ENCODE results near the gene GALNT10.

GALNT10 gene

DNA sequence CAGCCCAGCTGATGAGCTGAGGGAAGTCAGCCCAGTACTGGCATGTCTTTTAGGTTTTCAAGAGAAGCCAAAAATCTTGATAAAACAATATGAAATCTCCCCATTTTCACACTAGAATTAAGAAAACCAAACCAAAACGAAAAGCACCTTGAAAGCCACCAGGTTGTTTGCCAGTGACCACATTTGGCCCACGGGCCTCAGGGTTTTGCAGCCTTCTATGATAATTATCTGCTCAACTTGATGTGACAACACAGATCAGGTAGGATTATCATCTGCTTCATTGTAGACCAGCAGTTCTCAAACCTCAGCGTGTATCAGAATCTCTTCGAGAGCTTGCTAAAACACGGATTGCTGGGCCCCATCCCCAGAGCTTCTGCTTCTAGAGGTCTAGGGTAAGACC is 101.4 kb downstream of the GALNT10 start:
- no peak for DNase-seq (ENCODE audit: low read depth, low spot score)

DNA sequence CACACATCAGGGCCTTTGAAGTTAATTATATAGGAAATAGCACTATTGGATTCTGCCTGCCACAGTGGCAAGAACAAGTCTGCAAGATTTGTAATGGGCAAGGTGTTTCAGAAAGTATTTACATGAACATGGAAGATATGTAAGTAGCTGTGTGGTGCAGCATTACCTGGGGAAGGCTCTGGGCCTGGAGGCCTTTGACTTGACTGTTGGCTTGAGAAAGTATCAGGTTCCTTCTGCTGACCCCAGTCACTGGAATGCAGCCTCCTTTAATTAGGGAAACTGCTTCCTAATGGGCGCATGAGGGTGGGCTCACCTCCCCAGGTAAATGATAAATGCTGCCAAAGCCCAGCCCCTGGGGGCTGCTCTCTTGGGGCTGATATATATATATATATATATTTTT is 102.7 kb downstream of the GALNT10 start:
- DNase-seq (ENCODE audit: low read depth, low spot score): no peak

DNA sequence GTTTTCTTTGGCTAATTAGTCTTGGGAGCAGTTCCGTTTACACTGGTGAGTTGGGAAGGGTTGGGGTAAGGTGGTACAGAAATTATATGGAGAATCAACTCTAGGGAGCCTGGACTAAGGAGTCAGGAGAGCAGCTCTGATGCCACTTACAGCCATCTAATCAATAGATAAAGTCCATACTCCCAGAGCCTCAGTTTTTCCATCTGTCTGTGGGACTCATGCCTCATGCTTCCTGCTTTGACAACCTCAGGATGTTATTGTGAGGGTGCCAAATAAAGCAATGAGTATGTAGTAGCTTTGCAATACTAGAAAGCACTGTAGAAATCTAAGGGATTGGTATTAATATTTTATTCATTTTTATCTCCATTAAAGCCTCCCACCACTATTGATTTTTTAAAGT is 105.0 kb downstream of the GALNT10 start:
- no peak for DNase-seq (ENCODE audit: low read depth, low spot score)

DNA sequence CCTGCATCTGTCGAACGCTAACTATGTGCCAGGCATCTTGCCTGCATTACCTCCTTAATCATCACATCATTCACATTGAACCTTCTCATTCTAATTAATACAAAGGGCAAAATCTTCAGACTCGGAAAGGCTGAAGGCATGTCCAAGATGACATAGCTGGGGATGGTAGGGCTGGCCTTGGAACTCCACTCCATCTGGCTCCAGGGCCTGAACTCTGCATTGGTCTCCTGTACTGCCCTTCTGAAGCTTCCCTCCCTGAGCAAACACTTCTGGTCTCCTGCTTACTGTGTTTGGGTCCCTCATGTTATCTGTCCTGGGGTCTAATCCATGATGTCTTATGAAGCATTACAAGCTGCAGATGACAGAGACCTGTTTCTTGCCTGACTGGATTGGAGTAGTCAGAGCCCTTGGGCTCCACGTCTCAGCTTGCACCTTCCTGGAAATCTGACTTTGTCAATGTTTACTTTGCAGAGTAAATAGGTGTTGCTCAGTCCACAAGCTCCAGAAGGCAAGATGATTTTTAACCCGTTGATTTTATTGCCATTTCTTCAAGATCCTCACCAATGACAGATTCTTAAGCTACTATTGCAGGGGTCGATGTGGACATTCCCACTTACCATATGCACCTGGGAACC is 106.1 kb downstream of the GALNT10 start:
- no peak for DNase-seq (ENCODE audit: low read depth, low spot score)

DNA sequence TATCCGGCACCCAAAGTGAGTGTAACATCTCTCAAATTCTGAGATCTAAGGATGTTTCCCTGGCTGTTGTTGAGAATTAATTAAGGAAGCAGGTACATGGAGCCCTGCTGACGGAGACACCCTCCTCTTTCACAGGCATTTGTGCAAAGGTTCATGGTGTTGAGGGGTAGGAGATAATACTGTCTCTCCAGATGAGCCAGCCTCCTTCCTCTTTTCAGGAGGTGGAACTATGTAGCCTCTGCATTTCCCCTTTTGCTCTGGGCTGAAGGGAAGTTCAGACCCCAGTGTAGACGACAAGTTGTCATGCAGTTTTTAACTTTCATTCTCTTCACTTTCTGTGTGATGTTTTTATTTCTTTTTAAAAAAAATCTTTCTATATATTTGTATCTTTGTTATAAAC is 107.5 kb downstream of the GALNT10 start:
- DNase-seq (ENCODE audit: low read depth, low spot score): no peak

DNA sequence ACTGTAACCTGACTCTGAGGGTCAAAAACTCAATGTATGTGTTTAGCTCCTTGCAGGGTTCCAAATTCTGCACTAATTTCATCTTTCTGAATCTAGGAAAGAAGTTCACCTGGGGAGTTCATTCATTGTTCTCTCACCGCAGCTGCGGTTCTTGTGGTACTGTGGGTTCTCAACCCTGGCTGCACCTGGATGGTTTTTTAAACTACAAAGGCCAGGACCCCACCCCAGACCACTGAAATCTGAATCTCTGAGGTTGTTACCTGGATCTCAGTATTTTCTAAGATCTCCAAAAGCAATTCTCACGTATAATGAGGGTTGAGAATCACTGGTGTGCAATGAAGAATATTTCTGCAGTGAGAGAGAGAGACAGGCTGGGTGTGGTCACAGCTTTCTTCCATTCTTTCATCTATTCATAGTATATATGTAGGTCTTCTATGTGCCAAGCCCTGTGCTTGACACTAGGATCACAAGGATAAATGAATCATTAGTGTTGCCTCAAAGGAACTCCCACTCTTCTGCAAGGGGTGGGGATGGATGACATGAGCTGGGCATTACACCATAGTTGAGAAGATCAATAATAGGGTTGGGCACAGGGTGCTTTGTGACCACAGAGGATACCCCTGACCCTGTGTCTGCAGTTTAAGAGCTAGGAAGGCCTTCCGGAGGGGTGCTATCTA is 109.8 kb downstream of the GALNT10 start:
- no peak for DNase-seq (ENCODE audit: low read depth, low spot score)

DNA sequence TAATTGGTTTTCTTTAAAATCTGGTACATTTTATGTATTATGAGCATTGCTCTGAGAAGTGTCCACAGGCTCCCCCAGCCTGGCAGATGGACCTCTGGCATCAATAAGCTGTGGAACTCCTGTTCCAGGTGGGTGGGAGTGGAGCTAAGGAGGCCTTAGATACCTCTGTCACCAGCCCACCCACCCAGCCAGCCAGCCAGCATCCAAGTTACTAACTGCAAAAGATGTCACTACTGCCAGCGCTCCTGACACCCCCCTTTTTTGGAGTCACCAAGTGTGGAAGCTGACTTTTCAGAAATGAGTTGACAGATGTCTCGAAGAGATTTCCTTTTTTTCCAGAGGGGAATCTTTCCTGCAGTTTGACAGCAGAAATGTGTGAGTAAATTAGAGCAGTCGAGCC is 111.2 kb downstream of the GALNT10 start:
- DNase-seq (ENCODE audit: low read depth, low spot score): no peak

DNA sequence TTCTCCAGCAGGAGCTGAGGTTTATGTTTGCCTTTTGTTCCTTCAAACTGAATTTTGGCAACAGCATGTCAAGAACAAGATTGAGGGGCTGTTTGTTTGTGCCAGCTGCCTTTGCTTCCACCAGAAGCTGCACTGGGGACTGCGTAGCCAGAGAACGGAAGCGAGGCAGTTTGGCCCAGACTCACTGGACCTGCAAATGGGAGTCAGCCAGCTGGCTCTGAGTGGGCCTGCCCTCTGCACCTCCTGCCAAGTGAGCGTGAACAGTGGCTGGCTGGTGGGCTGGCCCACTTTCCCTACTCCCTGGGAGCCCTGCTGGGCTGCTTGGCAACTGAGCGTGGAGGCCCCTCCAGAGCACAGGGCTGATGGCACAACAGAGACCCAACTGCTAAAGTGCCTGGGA is 111.6 kb downstream of the GALNT10 start:
- no peak for DNase-seq (ENCODE audit: low read depth, low spot score)

DNA sequence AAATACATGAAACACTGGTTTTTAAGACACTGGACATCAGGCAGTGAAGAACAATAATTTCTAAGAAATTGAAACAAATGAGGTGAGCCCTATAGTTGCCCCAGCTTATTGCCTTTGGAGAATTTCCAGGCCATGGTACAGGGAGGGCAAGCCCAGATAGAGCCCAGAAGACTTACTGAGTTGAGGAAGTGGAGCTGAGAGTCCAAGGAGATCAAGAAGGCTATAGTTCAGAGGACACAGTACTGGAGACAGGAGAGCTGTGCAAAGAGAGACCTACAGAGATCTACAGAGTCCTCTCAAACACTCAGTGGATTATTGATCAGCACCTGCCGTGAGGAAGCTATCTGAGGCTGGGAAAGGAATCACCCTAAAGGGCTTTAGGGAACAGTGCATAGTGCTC is 112.6 kb downstream of the GALNT10 start:
- DNase-seq (ENCODE audit: low read depth, low spot score): no peak

DNA sequence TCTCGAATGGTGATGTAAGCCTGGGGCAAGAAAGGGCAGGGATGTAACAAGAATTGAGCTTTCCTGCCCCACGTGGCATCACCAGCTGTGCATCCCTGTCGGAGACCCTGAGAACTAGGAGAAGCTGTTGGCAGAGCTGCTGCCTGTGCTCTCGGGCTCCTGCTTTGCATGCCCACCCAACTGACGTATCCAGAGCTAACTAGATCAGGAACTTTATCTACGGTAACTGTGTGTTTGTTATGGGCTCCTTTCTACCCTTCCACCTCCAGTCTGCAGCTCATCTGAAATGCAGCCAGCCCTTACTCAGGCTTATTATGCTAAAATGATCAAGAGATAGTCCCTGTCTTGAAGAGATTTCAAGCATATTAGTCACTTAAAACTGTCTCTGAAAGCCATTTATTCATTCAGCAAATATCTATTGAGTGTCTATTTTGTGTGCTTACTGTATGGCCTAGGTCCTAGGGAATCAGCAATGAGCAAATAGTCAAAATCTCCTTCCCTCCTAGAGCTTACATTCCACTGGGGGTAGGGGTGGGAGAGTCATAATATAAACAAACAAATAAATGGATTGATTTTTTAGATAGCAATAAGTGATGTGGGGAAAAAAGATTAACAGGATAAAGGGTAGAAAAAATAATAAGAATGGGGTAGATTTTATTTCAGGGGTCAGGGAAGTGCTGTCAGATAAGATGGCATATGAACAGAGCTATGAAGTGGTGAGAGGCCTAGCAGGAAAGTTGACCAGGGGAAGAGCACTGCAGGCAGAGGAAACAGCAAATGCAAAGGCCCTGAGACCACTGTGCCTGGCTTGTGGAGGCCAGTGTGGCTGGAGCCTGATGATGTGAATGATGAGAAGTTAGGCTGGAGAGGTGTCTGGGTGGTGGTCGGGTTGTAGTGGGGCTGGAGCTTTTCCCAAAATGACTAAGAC is 118.2 kb downstream of the GALNT10 start:
- DNase-seq (ENCODE audit: low read depth, low spot score): no peak

DNA sequence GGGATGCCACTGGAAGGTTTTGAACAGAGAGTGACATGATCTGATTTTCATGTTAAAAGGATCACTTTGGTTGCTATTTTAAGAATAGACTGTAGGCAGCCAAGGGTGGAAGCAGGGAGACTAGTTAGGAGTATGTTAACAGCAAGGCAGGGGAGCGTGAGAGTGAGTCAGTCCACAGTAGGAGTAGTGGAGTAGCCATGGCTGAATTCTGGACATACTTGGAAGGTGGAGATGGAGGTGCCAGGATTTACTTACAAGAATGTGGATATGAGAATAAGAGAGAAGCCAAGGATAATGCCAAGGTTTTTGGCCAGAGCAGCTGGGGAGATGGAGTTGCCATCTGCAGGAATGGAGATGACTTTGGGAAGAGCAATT is 118.8 kb downstream of the GALNT10 start:
- no peak for DNase-seq (ENCODE audit: low read depth, low spot score)

DNA sequence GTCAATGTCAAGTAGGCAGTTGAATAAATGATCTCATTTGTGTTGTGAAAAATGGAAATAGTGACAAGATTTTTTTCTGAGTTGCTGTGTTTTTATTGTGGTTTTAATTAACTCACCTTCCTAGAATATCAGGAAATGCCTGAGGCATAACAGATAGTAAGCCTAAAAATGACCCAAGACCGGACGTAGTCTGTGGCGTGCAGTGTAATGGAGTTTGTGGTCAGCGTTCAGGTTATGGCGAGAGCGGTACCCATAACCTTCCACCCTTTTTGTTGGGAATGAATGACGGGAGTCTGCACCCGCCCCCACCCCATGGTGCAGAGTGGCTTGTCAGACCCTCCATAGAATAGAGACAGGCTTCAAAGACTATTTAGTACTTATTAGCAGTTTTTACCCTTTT is 119.3 kb downstream of the GALNT10 start:
- no peak for DNase-seq (ENCODE audit: low read depth, low spot score)

DNA sequence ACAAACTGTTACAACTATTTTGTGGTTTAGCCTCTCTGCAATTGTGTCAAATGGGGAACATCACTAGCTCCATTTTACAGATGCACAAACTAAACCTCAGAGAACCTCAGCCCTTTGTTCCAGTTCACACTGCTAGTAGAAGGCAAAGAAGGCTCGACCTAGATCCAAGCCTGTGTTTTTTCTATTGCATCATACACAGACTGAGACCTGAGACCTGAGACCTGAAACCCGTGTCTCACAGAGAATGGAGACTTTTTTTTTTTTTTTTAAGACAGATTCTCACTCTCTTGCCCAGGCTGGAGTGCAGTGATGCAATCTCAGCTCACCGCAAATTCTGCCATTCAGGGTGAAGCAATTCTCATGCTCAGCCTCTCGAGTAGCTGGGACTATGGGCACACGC is 120.8 kb downstream of the GALNT10 start:
- DNase-seq (ENCODE audit: low read depth, low spot score): no peak

DNA sequence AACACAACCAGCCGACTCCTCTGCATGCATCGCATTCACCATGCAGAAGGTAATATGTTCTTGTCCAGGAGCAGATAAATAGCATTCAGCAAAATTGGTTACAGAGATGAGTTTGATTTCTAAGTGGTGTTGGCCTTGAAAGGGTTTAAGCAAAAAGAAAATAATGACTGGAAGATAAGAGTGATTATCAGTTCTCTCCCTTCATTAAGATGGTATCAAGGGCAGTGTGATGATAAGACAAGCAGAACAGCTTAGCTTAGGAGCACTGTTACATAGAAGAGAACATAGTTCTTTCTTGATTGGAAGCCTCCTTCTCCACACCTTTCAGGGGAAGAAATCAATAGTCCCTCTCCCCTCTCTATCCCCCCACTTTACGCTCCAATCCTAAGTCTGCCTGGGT is 121.5 kb downstream of the GALNT10 start:
- no peak for DNase-seq (ENCODE audit: low read depth, low spot score)

DNA sequence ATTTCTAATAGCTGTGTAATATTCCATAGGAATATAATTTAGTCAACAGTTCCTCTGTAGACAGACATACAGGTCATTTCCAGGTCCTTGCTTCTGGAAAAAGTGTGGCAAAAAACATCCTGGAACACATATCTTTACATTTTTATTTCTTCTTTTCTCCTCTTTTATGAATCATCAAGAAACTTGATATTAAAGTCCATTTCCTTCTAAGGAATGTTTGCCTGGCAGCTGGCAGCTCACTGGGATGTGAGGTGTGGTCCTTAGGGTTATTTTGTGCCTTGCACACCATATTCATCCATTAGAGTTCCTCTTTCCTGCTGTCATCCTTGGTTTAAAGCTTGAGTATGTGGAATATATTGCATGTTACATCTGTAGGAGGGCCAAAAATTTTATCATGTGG is 122.0 kb downstream of the GALNT10 start:
- no peak for DNase-seq (ENCODE audit: low read depth, low spot score)

DNA sequence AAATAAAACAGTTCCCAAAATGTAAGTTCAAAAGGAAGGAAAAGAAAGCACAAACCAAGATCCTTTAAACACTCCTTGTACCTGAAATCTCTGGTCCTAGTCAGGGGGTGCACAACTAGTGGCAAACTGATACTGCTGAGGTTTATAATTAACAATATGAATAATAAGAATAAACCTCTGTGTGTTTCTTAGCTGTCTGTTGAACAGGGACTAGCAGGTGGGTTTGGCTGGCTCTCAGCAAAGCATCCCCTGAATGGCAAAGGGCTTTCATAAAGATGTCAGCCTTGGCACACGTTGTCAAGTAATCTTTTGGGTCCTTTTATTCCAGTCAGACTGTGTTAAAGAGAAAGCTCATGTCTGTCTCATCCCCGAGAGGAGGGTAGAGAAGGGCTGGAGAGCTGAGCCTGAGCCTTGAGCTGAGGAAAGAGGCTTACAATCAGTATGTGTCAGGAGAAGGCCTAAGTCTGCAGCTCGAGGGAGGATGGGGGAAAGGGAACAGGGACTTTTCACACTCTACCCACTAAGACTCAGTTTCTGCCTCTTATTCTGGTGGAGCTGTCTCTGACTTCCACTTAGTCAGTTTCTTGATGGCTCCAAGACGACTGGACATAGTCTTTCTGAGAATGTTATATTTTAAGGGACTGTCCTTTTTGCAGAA is 123.0 kb downstream of the GALNT10 start:
- DNase-seq (ENCODE audit: low read depth, low spot score): no peak

DNA sequence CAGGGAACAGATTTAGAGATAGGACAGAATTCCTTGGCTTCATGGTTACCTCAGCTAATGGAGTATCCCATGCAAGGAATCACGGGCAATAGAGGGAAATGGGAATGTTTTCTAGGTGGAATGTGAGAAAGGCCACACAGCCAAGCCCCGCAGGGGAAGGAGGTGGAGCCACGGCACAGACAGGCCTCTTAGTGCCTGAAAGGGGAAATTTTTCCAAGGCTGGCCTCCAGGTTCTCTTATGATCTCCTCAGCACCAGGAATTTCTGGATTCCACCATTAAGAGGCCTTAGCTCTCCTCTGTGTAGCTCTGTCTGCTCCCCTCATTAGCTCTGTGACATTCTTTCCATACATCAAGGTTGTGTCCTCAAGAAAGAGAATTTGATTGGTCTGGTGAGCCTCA is 124.7 kb downstream of the GALNT10 start:
- DNase-seq (ENCODE audit: low read depth, low spot score): no peak

DNA sequence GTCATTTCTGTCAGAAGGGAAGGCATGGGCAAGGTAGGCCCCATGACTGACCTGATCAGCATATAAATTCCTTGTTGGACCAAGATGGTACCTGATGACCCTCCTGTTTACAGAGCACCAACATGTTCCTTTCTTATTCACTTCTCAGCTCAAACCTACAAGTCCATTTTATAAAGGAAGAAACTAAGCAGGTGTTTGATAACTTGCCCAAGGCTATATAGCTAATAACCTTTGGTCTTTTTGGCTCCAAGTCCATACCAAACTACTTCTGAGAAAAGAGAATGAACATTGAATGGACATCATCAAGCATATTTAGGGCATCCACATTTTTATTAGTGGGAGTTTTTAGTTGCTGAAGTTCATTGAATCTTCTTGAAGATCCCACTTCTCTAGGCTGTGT is 125.2 kb downstream of the GALNT10 start:
- DNase-seq (ENCODE audit: low read depth, low spot score): no peak

DNA sequence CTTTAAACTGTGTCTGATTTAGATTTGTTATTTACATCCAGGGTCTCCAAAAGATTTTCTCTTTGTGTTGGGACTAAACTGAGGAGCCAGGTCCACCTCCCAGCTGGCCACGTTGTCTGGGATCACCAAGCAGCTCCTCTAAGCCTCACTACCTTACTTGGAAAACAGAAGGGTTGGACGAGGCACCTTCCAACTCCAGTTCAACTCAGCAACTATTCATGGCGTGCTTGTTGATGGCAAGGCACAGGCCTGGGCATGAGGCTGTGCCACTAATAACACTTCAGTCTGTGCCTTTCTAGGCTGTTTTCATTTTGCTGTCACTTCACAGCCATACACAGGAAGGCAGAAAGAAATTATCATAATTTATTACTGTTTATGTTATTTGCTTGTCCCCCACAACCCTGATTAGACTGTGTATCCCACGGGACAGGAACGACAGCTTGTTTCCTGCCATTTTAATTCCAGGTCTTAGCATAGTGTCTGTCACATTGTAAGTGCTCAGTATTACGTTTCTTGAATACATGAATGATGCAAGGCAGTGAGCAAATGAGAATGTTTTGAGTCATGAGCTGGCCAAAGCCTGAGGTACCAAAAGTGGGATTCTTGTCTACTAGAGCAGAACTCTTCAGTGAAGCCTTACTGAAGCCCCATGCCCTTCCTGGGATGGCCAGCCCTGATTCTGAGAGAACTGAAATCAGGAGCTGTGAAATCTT is 125.8 kb downstream of the GALNT10 start:
- no peak for DNase-seq (ENCODE audit: low read depth, low spot score)

DNA sequence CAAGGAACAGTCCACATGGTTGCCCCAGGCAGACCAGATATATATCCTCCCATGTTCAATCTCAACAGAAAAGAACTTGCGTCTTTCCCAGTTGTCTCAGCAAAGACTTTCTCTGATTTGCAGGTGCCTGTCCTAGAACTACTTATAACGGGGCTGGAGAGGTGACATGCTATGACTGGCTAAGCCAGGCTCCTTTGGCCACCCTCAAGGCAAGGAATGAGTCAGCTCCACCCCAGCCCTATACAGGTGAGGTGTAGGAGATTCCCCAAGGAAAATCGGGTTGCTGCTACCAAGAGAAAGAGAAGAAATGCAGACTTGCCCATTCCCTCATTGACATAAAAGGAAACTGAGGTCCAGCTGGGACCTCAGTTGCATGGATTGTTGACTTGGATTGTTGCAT is 127.4 kb downstream of the GALNT10 start:
- DNase-seq (ENCODE audit: low read depth, low spot score): no peak

DNA sequence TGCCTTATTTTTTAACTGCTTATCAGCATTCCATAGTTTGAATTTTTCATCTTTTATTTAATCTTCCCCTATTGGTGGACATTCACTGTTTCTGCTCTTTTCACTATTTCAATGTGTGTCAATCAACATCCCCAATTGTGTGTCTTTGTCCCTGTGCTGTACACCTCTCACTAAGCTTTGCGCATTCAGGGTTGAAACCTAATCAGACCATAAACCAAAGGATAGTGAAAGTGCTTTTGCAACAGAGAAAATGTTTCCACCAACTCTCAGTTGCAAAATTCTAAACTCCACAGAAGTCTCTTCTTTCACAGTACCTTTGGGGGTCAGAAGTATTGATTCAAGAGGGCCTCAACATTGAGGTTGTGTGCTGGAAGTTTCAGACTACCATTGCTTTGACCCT is 128.2 kb downstream of the GALNT10 start:
- no peak for DNase-seq (ENCODE audit: low read depth, low spot score)

DNA sequence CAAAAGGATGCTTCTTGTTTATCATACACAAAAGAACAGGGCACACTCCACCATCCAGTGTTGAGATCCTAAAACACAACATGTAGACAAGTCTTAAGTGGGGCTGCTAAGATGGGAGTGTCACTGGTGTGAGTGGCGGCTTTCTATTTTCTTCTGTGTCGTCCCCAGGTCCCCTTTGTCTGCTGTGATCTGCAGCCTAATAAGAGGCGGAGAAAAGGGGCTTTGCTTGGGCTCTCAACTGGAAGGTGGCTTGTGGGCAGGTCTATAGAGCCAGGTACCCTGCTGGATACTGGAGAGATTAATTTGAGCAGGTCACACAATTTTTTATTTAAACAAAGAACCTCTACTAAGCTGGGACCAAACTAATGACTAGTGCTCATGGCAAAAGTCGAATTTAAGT is 129.2 kb downstream of the GALNT10 start:
- DNase-seq (ENCODE audit: low read depth, low spot score): no peak

All from brain pericyte (primary cell).